Dendritic cell treated with granulocyte-macrophage colony-stimulating factor and Interleukin-4, amounts not matched to agents 40 ng/mL and 50 ng/mL, for 4 days (primary cell): ENCODE measurements around the gene FGD2.

Source experiments
- H3K27ac Mint-ChIP-seq: one replicate; pipeline ENCODE4 v1.8.0; 2022; ENCODE audit warnings: mild to moderate bottlenecking, mixed read lengths
- H3K27me3 Mint-ChIP-seq: one replicate; pipeline ENCODE4 v1.8.0; 2022; ENCODE audit warnings: mild to moderate bottlenecking, mixed read lengths
- H3K36me3 Mint-ChIP-seq: one replicate; pipeline ENCODE4 v1.8.0; 2022; ENCODE audit warnings: low read depth, mixed read lengths
- H3K4me1 Mint-ChIP-seq: one replicate; pipeline ENCODE4 v1.8.0; 2022; ENCODE audit warnings: low read depth, mixed read lengths
- H3K4me3 Mint-ChIP-seq: one replicate; pipeline ENCODE4 v1.8.0; 2022; ENCODE audit warnings: mild to moderate bottlenecking, moderate library complexity, mixed read lengths
- H3K9me3 Mint-ChIP-seq: one replicate; pipeline ENCODE4 v1.8.0; 2022; ENCODE audit warnings: mixed read lengths
- intact Hi-C: fragments of 100-400 bp; cut with micrococcal nuclease; formaldehyde crosslinking; loops from one replicate; pipeline ENCODE4 v1.15.0; 2022

The FGD2 gene, protein sequence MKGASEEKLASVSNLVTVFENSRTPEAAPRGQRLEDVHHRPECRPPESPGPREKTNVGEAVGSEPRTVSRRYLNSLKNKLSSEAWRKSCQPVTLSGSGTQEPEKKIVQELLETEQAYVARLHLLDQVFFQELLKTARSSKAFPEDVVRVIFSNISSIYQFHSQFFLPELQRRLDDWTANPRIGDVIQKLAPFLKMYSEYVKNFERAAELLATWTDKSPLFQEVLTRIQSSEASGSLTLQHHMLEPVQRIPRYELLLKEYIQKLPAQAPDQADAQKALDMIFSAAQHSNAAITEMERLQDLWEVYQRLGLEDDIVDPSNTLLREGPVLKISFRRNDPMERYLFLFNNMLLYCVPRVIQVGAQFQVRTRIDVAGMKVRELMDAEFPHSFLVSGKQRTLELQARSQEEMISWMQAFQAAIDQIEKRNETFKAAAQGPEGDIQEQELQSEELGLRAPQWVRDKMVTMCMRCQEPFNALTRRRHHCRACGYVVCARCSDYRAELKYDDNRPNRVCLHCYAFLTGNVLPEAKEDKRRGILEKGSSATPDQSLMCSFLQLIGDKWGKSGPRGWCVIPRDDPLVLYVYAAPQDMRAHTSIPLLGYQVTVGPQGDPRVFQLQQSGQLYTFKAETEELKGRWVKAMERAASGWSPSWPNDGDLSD

DNA sequence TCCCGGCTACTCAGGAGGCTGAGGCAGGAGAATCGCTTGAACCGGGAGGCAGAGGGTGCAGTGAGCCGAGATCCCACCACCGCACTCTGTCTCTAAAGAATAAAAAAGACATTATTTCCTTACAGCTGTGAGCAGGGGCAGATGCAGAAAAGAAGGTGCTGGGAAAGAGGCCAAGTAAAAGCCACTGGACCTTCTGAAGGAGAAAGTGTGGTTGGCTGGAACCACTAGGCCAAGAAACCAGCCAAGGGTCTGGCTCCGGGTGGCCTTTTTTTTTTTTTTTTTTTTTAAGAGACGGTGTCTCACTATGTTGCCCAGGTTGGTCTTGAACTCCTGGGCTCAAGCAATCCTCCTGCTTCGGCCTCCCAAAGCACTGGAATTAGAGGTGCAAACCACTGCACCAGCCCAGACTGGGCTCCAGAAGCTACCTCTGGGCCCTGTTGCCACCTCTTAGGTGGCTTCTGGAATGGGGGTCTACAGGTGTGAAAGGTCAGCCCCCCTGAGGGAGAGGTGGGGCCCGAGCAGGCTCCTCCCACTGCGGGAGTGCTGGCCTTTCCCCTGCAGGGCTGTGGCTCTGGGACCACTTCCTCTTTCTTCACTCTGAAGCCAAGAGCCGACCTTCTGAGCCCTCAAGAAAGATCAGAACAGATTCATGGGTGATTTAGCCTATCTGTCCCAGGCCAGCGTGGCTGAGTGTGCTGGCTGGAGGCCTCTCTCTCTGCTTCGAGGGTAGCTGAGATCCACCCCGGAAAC, at the start of gene FGD2:
FGD2 (plus strand) TSS at position 595 of the 750 bp plus-strand sequence. CDS start 163 bp downstream, outside the sequence.
- Mint-ChIP-seq H3K4me3 (peak within 1 kb of the TSS; percentile 100), H3K9me3 (no peaks in the 10 kb centered on the region), H3K27ac (peak within 1 kb of the TSS; percentile 86), H3K36me3 (peaks cover 50% of the 10 kb centered on the region), H3K27me3 (no peaks in the 10 kb centered on the region), H3K4me1 (peaks cover 62% of the 10 kb centered on the region)
- intact Hi-C loops, result loop anchor here (5.0 kb wide), 1 partner anchor 118 kb away; the partner anchor contains the start of gene C6orf89

DNA sequence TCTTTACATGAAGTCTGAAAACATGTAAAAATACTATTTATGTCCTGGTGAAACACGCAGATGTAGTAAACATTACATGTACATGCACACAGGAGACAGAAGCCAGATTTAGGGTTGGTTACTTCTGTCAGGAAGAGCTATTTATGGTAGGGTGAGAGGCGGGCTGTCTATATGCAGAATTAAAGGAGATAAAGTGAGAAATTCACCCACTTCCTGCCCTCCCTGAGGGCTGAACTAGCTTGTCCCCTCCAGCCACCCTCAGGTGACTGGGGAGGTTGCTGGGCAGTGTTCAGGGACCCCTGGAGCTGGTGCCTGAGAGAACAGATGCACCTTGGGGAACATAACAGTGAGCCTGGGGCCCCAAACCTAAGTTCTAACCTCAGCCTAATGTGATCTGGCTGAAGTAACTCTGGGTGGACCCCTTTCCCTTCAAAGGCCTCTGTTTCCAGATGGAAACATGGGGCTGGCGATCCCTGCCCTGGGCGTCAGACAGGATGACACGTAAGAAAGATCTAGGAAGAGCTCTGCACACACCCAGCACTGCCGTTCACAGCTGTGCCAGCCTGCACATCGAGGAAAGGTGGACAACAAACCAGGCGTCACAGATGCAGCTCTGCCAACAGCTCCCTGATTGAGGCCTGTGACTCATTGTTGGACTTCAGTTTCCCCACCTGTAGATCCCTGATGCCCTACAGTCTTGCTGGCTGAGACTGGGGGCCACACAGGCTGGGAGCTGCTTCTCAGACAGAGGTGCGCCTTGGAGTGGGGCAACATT, 49.6 kb upstream of the FGD2 start:
- peaks cover 57% of the 10 kb centered on the region for H3K27me3 Mint-ChIP-seq

DNA sequence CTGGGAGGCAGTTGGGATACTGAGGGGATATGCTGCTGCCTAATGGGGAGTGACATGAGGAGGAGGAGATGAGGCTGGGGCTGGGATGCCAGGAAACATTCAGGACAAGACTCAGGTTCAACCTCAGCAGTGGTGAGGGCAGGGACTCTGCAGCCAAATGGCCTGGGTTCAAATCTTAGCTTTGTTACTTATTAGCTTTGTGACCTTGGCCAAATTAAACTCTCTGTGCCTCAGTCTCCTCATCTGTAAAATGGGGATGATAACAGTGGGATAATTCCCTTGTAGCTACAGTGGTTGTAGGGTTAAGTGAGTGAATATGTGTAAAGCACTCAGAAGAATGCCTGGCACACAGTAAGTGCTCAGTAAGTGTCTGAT, 49.0 kb upstream of the FGD2 start:
- peaks cover 14% of the 10 kb centered on the region for H3K4me1 Mint-ChIP-seq
- no peak overlapping the region for H3K4me3 Mint-ChIP-seq
- H3K36me3 Mint-ChIP-seq, result no peaks in the 10 kb centered on the region
- peaks cover 58% of the 10 kb centered on the region for H3K27me3 Mint-ChIP-seq
- intact Hi-C loops, result no loop called here
- no peaks in the 10 kb centered on the region for H3K9me3 Mint-ChIP-seq
- H3K27ac Mint-ChIP-seq, result no peak overlapping the region

More for the DNA sequence above, 49.6 kb upstream of the FGD2 start:
- Mint-ChIP-seq H3K4me1 (peaks cover 14% of the 10 kb centered on the region), H3K9me3 (no peaks in the 10 kb centered on the region), H3K36me3 (no peaks in the 10 kb centered on the region), H3K4me3 (no peak overlapping the region), H3K27ac (no peak overlapping the region)
- intact Hi-C loops, result no loop called here

DNA sequence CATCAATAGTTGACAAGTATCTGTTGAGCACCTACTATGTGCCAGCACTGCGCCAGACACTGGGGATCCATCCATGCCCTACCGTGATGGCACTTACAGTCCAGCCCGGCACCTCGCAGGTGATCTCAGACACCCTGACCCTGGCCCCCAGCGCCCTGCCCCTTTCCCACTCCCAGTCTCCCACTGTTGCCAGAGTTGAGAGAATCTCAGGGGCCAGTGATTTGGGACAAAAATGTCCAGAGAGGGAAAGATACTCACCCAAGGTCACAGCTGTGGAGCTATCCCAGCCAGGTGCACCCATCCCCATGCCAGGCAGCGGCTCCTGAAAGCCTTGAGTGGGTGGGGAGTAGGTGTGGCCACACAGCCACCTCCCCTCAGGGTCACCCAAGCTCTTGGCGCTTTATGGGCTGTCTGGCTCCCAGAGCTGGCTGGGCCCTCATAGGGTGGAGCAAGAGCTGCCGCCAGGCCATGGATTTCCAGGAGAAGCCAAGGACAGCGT, 47.6 kb upstream of the FGD2 start:
- Mint-ChIP-seq H3K4me3 (no peak overlapping the region), H3K27ac (no peak overlapping the region)

DNA sequence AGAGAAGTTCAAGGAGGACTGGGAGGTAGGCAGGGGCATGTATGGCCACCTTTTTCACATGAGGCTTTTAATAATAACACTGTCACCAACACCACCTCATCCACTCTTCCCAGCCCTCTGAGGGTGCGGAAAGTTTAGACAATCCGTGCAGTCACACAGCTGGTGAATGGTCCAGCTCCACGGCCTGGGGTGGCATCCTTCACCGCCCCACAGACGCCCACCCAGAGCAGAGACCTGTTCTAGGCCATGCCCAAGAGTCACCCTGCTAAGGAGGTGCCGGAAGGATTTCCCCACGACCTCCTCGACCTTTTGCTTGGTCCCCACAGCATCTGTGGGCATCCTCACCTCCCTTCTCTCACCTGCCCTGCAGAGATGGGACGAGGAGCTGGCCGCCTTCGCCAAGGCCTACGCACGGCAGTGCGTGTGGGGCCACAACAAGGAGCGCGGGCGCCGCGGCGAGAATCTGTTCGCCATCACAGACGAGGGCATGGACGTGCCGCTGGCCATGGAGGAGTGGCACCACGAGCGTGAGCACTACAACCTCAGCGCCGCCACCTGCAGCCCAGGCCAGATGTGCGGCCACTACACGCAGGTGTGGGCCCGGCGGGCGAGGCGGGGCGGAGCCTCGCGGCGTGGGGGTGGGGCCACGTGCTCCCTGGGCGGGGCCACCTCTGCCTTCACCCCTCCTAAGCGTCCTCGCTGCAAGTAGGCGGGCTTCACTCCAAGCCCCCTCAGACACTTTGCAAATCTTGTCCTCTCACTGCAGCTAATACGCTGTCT, 46.5 kb upstream of the FGD2 start:
- intact Hi-C loops, result no loop called here
- Mint-ChIP-seq H3K9me3 (no peaks in the 10 kb centered on the region), H3K4me3 (no peak overlapping the region), H3K36me3 (no peaks in the 10 kb centered on the region), H3K27me3 (peaks cover 62% of the 10 kb centered on the region), H3K4me1 (peaks cover 28% of the 10 kb centered on the region), H3K27ac (no peak overlapping the region)

More for the DNA sequence above, 47.6 kb upstream of the FGD2 start:
- no peaks in the 10 kb centered on the region for H3K9me3 Mint-ChIP-seq
- peaks cover 69% of the 10 kb centered on the region for H3K27me3 Mint-ChIP-seq
- intact Hi-C loops, result no loop called here
- peaks cover 17% of the 10 kb centered on the region for H3K4me1 Mint-ChIP-seq
- no peaks in the 10 kb centered on the region for H3K36me3 Mint-ChIP-seq

DNA sequence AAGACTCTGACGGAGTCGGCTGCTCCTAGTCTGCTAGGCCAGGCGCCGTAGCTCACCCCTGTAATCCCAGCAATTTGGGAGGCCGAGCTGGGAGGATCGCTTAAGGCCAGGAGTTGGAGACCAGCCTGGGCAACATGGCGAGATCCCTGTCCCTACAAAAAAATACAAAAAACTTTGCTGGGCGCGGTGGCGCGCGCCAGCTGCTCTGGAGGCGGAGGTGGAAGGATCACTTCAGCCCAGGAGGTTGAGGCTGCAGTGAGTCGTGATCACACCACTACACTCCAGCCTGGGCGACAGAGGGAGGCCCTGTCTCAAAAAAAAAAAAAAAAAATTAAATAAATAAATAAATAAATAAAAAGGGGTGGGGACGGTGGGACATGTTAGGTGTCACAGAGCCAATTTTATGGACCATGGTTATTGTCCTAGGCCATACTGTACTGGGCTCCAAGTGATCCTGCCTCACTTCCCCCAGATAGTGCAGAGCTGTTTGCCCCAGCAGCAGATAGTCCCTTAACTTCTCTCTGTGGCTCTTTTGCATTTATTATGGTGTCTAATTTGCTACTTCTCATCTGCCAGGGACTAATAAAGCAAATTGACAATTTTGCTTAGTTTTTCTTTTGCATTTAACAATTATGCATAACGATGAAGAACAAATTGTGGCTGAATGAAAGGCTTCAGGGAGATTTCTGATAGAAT, 45.8 kb upstream of the FGD2 start:
- intact Hi-C loops, result no loop called here
- no peaks in the 10 kb centered on the region for H3K36me3 Mint-ChIP-seq
- H3K27ac Mint-ChIP-seq, result no peak overlapping the region
- no peak overlapping the region for H3K4me3 Mint-ChIP-seq
- peaks cover 56% of the 10 kb centered on the region for H3K27me3 Mint-ChIP-seq
- H3K4me1 Mint-ChIP-seq, result peaks cover 28% of the 10 kb centered on the region
- no peaks in the 10 kb centered on the region for H3K9me3 Mint-ChIP-seq

DNA sequence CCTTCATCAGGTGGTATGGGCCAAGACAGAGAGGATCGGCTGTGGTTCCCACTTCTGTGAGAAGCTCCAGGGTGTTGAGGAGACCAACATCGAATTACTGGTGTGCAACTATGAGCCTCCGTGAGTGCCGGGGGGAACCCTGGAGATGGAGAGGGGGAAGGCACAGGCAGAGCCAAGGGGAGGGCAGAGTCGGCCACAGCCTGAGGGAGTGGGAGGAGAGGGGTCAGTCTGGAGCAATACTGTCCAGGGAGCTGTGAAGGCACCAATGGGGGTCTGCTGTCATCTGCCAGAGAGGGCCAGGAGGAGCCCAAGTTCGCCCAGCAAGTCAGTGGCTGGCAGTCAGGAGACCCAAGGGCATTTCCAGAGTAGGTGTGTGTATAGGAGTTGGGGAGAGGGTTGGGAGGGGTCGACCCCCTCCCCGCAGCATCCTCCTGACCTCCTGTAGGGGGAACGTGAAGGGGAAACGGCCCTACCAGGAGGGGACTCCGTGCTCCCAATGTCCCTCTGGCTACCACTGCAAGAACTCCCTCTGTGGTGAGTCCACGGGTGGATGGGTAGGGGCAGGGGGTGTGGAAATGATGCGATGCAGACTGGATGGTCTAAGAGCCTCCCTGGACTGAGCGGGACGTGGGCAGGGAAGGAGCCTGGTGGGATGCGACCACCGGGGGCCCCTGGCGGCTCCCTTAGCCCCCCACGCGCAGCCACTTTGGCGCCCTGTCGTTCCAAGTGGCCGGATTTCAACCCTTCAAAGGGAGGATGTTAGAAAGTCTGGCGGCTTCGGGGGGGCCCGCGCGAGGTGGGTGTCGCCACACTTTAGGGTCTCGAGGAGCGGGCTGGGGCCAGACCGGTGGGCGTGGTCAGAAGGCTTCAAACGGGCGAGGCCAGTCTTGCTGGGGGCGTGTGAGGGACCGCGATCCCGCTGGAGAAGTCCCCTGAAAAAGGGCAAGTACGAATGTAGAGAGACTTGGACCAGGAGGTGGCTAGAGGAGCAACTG, 43.7 kb upstream of the FGD2 start:
- intact Hi-C loops, result no loop called here
- peaks cover 36% of the 10 kb centered on the region for H3K27me3 Mint-ChIP-seq
- H3K9me3 Mint-ChIP-seq, result no peaks in the 10 kb centered on the region
- peaks cover 27% of the 10 kb centered on the region for H3K4me1 Mint-ChIP-seq
- peaks cover 12% of the 10 kb centered on the region for H3K36me3 Mint-ChIP-seq
- H3K27ac Mint-ChIP-seq, result no peak overlapping the region
- H3K4me3 Mint-ChIP-seq, result no peak overlapping the region

DNA sequence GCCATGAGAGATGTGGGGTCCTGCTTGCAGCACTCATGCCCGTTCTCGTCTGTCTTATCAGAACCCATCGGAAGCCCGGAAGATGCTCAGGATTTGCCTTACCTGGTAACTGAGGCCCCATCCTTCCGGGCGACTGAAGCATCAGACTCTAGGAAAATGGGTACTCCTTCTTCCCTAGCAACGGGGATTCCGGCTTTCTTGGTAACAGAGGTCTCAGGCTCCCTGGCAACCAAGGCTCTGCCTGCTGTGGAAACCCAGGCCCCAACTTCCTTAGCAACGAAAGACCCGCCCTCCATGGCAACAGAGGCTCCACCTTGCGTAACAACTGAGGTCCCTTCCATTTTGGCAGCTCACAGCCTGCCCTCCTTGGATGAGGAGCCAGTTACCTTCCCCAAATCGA, 42.6 kb upstream of the FGD2 start:
- no peaks in the 10 kb centered on the region for H3K9me3 Mint-ChIP-seq
- H3K4me3 Mint-ChIP-seq, result no peak overlapping the region
- intact Hi-C loops, result no loop called here
- peak overlapping the region; percentile 57 for H3K27ac Mint-ChIP-seq
- peaks cover 23% of the 10 kb centered on the region for H3K36me3 Mint-ChIP-seq
- peaks cover 27% of the 10 kb centered on the region for H3K4me1 Mint-ChIP-seq
- peaks cover 27% of the 10 kb centered on the region for H3K27me3 Mint-ChIP-seq

DNA sequence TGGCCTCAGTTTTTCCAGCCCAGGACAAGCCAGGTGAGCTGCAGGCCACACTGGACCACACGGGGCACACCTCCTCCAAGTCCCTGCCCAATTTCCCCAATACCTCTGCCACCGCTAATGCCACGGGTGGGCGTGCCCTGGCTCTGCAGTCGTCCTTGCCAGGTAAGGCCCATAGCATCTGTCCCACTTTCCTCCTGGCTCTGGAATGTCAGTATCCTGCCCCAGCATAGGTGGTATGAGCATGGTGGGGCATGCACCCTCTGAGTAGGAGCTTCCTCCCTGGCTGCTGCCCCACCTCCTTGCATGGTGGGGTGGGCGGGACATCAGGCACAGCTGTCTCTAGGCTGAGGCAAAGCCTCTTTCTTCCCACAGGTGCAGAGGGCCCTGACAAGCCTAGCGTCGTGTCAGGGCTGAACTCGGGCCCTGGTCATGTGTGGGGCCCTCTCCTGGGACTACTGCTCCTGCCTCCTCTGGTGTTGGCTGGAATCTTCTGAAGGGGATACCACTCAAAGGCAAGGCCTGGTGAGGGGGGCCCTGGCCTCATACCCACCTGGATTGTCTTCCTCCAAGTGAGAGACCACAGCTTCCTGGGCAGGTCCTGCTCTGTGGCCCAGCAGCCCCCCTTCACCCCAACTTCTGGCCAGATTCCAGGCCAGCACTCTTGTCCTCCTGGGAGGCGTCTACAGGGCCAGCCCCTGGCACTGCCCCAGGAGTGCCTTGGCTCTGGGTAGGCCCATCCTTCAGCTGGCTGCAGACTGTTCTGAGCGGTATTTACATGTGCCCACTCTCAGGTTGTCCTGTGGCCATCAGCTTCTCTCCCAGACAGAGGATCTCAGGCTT, 41.8 kb upstream of the FGD2 start:
- H3K4me3 Mint-ChIP-seq, result no peak overlapping the region
- intact Hi-C loops, result no loop called here
- no peaks in the 10 kb centered on the region for H3K9me3 Mint-ChIP-seq
- H3K27ac Mint-ChIP-seq, result peak overlapping the region; percentile 57
- peaks cover 22% of the 10 kb centered on the region for H3K27me3 Mint-ChIP-seq
- H3K4me1 Mint-ChIP-seq, result peaks cover 33% of the 10 kb centered on the region
- H3K36me3 Mint-ChIP-seq, result peaks cover 31% of the 10 kb centered on the region

DNA sequence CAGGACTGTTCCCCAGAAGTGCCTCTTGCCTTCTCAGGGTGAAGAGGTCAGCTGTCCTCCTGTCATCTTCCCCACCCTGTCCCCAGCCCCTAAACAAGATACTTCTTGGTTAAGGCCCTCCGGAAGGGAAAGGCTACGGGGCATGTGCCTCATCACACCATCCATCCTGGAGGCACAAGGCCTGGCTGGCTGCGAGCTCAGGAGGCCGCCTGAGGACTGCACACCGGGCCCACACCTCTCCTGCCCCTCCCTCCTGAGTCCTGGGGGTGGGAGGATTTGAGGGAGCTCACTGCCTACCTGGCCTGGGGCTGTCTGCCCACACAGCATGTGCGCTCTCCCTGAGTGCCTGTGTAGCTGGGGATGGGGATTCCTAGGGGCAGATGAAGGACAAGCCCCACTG, 41.1 kb upstream of the FGD2 start:
- intact Hi-C loops, result no loop called here
- peaks cover 36% of the 10 kb centered on the region for H3K4me1 Mint-ChIP-seq
- peaks cover 22% of the 10 kb centered on the region for H3K27me3 Mint-ChIP-seq
- H3K36me3 Mint-ChIP-seq, result peaks cover 38% of the 10 kb centered on the region
- peak overlapping the region; percentile 57 for H3K27ac Mint-ChIP-seq
- no peaks in the 10 kb centered on the region for H3K9me3 Mint-ChIP-seq
- no peak overlapping the region for H3K4me3 Mint-ChIP-seq

DNA sequence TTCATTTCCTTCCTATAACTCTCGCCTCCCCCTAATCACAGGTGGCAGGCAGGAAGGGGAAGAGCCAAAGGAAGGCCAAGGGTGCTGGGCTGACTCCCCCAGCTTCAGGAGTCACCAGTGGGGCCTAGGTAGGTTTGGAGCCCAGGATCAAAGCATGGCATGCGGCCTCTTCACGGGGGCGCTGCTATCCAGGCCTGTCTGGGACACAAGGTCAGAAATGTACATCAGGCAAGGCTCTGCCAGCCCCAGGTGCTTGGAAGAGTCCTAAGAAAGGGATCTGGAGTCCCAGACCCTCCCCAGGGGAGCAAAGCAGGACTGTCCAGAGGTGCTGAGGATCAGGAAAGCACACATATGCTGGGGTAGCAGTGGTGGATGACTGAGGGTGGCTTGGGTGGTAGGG, 40.5 kb upstream of the FGD2 start:
- H3K27me3 Mint-ChIP-seq, result peaks cover 22% of the 10 kb centered on the region
- peak overlapping the region; percentile 57 for H3K27ac Mint-ChIP-seq
- H3K36me3 Mint-ChIP-seq, result peaks cover 43% of the 10 kb centered on the region
- no peaks in the 10 kb centered on the region for H3K9me3 Mint-ChIP-seq
- peaks cover 36% of the 10 kb centered on the region for H3K4me1 Mint-ChIP-seq
- intact Hi-C loops, result no loop called here
- no peak overlapping the region for H3K4me3 Mint-ChIP-seq
